GM19468 (cell line): Measurements from ENCODE around the gene CAMK2N1.

Source experiments
- ATAC-seq: cut with Tn5 transposase; IDR thresholded peaks from one replicate; pipeline ENCODE4 v1.9.1; 2021; ENCODE audit warnings: mild to moderate bottlenecking, moderate library complexity, moderate number of reproducible peaks; ENCODE audit not compliant: unreplicated experiment; ENCODE audit errors: extremely low read depth

CAMK2N1 gene

GRCh38 chr1:20448671-20449071, 37.3 kb downstream of the CAMK2N1 start:
- ATAC-seq = no peak

- ATAC-seq = no peak
Observed at GRCh38 chr1:20447794-20448193, 38.2 kb downstream of the CAMK2N1 start.

GRCh38 chr1:20446796-20447195, 39.2 kb downstream of the CAMK2N1 start:
- no peak for ATAC-seq

GRCh38 chr1:20445956-20446355, 40.1 kb downstream of the CAMK2N1 start:
- ATAC-seq = no peak

GRCh38 chr1:20443703-20444586, 42.1 kb downstream of the CAMK2N1 start:
- no peak for ATAC-seq

- no peak for ATAC-seq
Observed at GRCh38 chr1:20442920-20443625, 42.9 kb downstream of the CAMK2N1 start.

GRCh38 chr1:20440785-20441200, 45.2 kb downstream of the CAMK2N1 start:
- ATAC-seq = no peak

GRCh38 chr1:20439282-20439681, 46.7 kb downstream of the CAMK2N1 start:
- ATAC-seq = no peak

- ATAC-seq = no peak
Observed at GRCh38 chr1:20437640-20438039, 48.4 kb downstream of the CAMK2N1 start.

GRCh38 chr1:20432891-20433290, 53.1 kb downstream of the CAMK2N1 start:
- no peak for ATAC-seq
